Prostate gland (tissue), 2 donors: ENCODE data around the gene NOB1.

Experiments used
- CTCF ChIP-seq, 4 experiments: fragments of 200-600 bp in 2 of 4; fragments of 450-650 bp in 2 of 4; sonication (generic) in 2 of 4; IDR thresholded peaks; 1 replicate in 3 of 4; 2 replicates in 1 of 4; pipeline ENCODE4 v1.5.1; 2016 to 2019; ENCODE audit warnings: antibody characterized with exemption in 4 of 4, mild to moderate bottlenecking in 2 of 4, moderate library complexity in 2 of 4
- POLR2A ChIP-seq: fragments of 450-650 bp; IDR thresholded peaks from one replicate; pipeline ENCODE4 v1.6.1; 2016; ENCODE audit warnings: antibody characterized with exemption, mild to moderate bottlenecking

- no peak for TF ChIP-seq CTCF (IDR thresholded peaks at IDR 0.05)
- TF ChIP-seq POLR2A, result no peak
These were observed 60.8 kb downstream of the NOB1 start for GRCh38 chr16:69693916-69694315.
